ENCODE data around the gene GET4. TPM values are rescaled to one million over a fixed set of nuclear protein-coding genes. Genes with fewer than 3 reads are reported as not detected.
"Not testable (repeated sequence)": the region's sequence is repeated elsewhere in the genome, so short reads cannot be mapped to it uniquely, and the experiment has no call there.

GET4 gene
- total and polyA plus RNA-seq, 2 of the 4 experiments (the other 2 are of a cell fraction): 11.3 to 30.9 TPM

DNA sequence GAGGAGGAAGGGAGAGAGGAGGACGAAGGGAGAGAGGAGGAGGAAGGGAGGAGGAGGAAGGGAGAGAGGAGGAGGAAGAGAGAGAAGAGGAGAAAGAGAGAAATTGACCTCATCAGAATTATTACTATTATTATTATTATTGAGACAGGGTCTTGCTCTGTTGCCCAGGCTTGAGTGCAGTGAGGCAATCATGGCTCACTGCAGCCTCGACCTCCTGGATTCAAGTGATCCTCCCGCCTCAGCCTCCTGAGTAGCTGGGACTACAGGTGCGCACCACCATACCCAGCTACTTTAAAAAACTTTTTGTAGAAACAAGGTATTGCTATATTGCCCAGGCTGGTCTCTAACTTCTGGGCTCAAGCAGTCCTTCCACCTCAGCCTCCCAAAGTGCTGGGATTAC, 67.4 kb downstream of the GET4 start:
- ATAC-seq (ENCODE audit: low read depth); H3K4me1 ChIP-seq (ENCODE audit: control insufficient read depth, insufficient read depth, low read length); dilution Hi-C loops (cut with HindIII; ENCODE audit: low sequenced_read_pairs, unreplicated experiment); H3K9me1 ChIP-seq (ENCODE audit: insufficient read depth, low read length); H3K27ac ChIP-seq (ENCODE audit: insufficient read depth, low read length); H3K4me3 ChIP-seq (ENCODE audit: insufficient read depth, low read depth, low read length); H2AK9ac ChIP-seq (replicated peaks; ENCODE audit: low read depth, low read length, poor library complexity); in situ Hi-C loops (cut with MboI; ENCODE audit: low sequenced_read_pairs); H3K9ac ChIP-seq (ENCODE audit: low read depth, low read length); H2BK120ac ChIP-seq (ENCODE audit: low read depth, low read length); H3K14ac ChIP-seq (replicated peaks; ENCODE audit: low read depth, low read length); H3K79me1 ChIP-seq (ENCODE audit: low read depth in 1 of 2, low read length in 2 of 2); DNase-seq; H2BK20ac ChIP-seq (ENCODE audit: low read depth, low read length); H2BK15ac ChIP-seq (ENCODE audit: low read depth, low read length); H2AK5ac ChIP-seq (ENCODE audit: low read depth, low read length); H4K5ac ChIP-seq (ENCODE audit: low read depth, low read length); H4K8ac ChIP-seq (ENCODE audit: low read depth in 2 of 2, low read length in 2 of 2); H3K56ac ChIP-seq (ENCODE audit: extremely low read depth, insufficient read depth, low read length); H4K20me1 ChIP-seq (ENCODE audit: insufficient read depth, low read length); H3K27me3 ChIP-seq (ENCODE audit: control insufficient read depth, insufficient read depth, low read length); H2BK5ac ChIP-seq (ENCODE audit: low read depth, low read length, poor library complexity, severe bottlenecking); POLR2A ChIA-PET (ENCODE audit: unreplicated experiment); H2AFZ ChIP-seq (replicated peaks; ENCODE audit: low read length, poor library complexity); H3K4ac ChIP-seq (ENCODE audit: low read depth, low read length); intact Hi-C loops (cut with micrococcal nuclease); CTCF ChIA-PET; H4K91ac ChIP-seq (ENCODE audit: insufficient read depth, low read depth, low read length); H3K36me3 ChIP-seq (ENCODE audit: control insufficient read depth, insufficient read depth, low read length); H3K18ac ChIP-seq (ENCODE audit: low read depth, low read length); H3K9me3 ChIP-seq (ENCODE audit: control insufficient read depth, insufficient read depth, low read length); H3K23ac ChIP-seq (ENCODE audit: low read depth, low read length); BruUV-seq (replicated peaks); H3K4me2 ChIP-seq (ENCODE audit: low read depth, low read length): not testable (repeated sequence)
- 80% methylated on average over 2 of the region's 4 CpGs; no CpG with 5 or more reads in 1 of the 2 experiments for WGBS, 2 experiments (ENCODE audit: extremely low coverage in 2 of 2, insufficient read length in 1 of 2)

Measured in IMR-90 (cell line).